Thyroid gland (tissue), 4 donors: Measurements from ENCODE around the gene ARHGEF16. TPM values are rescaled to one million over a fixed set of nuclear protein-coding genes. Genes with fewer than 3 reads are reported as not detected.

Source experiments
- DNase-seq, 2 donors: peaks; one replicate each; pipeline ENCODE4 v3.0.0-alpha.2; 2019
- H3K27ac ChIP-seq, 3 donors: fragments of 200-600 bp; sonication (generic); 1 replicate in 2 of 3; 2 replicates in 1 of 3; pipeline ENCODE4 v1.5.1; 2016 to 2019; ENCODE audit warnings: mild to moderate bottlenecking in 1 of 3, moderate library complexity in 1 of 3
- H3K27me3 ChIP-seq: fragments of 200-600 bp; sonication (generic); one replicate; pipeline ENCODE4 v1.5.1; 2019
- H3K36me3 ChIP-seq, 2 donors: fragments of 200-600 bp; sonication (generic); one replicate each; pipeline ENCODE4 v1.5.1; 2016 to 2019
- H3K4me1 ChIP-seq, 2 donors: fragments of 200-600 bp; sonication (generic); one replicate each; pipeline ENCODE4 v1.5.1; 2017 to 2019
- H3K4me3 ChIP-seq, 3 donors: fragments of 200-600 bp; sonication (generic); replicated peaks in 1 of 3; 1 replicate in 2 of 3; 2 replicates in 1 of 3; pipeline ENCODE4 v1.5.1; 2016; ENCODE audit warnings: mild to moderate bottlenecking in 1 of 3
- H3K9me3 ChIP-seq: fragments of 200-600 bp; sonication (generic); one replicate; pipeline ENCODE4 v1.5.1; 2017
- POLR2A ChIP-seq, 2 donors: fragments of 450-650 bp; IDR thresholded peaks; one replicate each; pipeline ENCODE4 v1.6.1; 2017; ENCODE audit warnings: antibody characterized with exemption in 2 of 2, mild to moderate bottlenecking in 2 of 2, moderate library complexity in 1 of 2
- WGBS, 2 donors: methylation state at CpG; one replicate each; pipeline ENCODE4 v1.1.5; 2017; 5-methylcytosine and 5-hydroxymethylcytosine counted together
- intact Hi-C: fragments of 100-400 bp; cut with DNase I; formaldehyde crosslinking; loops from one replicate; pipeline ENCODE4 v1.15.1; 2023
- total RNA-seq, 4 donors: library from RNA; depleted of rRNA; stranded (reverse); fragments of >200 nt; gene quantifications; one replicate each; pipeline ENCODE4 v1.2.3, GENCODE V29; 2016
- TF ChIP-seq, protein P1 (sequence below), 6 experiments: fragments of 200-600 bp in 3 of 6; fragments of 450-650 bp in 3 of 6; sonication (generic) in 3 of 6; IDR thresholded peaks; one replicate each; pipeline ENCODE4 v1.5.1; 2016 to 2019; ENCODE audit warnings: antibody characterized with exemption in 6 of 6, mild to moderate bottlenecking in 2 of 6, inconsistent platforms in 1 of 6, moderate library complexity in 1 of 6

The ARHGEF16 gene
- total RNA-seq, 4 donors from 2014 or later, result 16.0 to 23.7 (median 21.2) TPM

DNA sequence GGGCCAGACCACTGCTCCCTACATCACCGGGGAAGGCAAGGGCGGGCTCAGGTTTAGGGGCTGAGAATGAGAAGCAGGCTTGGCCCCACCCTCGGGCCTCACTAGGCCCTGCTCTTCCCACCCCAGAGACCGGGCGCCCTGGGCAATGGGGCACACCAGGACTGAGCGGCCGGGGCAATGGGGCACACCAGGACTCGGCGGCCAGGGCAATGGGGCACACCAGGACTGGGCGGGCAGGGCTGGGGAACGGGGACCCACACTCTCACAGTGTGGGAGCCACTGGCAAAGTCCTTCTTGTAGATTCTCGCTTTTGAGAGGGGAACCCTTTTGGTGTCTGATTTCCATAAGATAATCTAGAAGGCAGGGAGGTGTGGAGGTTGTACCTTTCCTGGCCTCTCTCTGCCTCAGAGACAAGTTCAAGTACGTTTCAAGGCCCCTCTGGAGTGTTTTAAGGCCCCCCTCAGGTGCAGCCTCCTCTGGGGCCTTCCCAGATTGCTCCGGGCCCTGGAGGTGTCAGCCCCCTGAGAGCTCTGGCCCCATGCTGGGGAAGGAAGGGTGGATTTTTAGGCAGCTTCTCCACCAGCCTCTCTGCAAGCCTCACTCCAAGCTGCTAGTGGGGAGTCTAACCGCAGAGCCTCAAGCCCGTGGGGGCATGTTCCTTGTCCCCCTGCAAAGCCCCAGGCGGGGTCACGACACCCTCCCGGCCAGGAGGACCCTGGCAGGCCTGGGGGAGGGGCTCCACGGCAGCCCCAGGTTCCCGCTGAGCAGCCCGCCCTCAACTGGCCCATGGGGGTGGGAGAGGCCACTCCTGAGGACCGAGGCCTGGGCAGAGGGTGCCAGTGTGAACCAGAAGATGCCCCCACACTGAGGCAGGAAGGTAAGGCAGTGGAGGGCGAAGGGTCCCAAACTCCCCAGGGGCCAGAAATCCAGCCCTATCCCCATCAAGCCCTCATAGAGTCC lies 66.2 kb downstream of the ARHGEF16 start:
- H3K4me3 ChIP-seq, result no peak overlapping the region
- intact Hi-C loops, result no loop called here
- H3K27me3 ChIP-seq, result no peaks in the 10 kb centered on the region
- H3K4me1 ChIP-seq, result no peaks in the 10 kb centered on the region
- H3K9me3 ChIP-seq, result no peaks in the 10 kb centered on the region
- TF ChIP-seq POLR2A (IDR thresholded peaks at IDR 0.05), result no peak
- TF ChIP-seq, protein P1, sequence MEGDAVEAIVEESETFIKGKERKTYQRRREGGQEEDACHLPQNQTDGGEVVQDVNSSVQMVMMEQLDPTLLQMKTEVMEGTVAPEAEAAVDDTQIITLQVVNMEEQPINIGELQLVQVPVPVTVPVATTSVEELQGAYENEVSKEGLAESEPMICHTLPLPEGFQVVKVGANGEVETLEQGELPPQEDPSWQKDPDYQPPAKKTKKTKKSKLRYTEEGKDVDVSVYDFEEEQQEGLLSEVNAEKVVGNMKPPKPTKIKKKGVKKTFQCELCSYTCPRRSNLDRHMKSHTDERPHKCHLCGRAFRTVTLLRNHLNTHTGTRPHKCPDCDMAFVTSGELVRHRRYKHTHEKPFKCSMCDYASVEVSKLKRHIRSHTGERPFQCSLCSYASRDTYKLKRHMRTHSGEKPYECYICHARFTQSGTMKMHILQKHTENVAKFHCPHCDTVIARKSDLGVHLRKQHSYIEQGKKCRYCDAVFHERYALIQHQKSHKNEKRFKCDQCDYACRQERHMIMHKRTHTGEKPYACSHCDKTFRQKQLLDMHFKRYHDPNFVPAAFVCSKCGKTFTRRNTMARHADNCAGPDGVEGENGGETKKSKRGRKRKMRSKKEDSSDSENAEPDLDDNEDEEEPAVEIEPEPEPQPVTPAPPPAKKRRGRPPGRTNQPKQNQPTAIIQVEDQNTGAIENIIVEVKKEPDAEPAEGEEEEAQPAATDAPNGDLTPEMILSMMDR (IDR thresholded peaks at IDR 0.05), result no peak
- DNase-seq, result no peak
- 84 to 87% methylated on average over 15 to 24 of the region's 24 CpGs for WGBS, 2 donors
- H3K27ac ChIP-seq, result no peak overlapping the region
- no peaks in the 10 kb centered on the region for H3K36me3 ChIP-seq

DNA sequence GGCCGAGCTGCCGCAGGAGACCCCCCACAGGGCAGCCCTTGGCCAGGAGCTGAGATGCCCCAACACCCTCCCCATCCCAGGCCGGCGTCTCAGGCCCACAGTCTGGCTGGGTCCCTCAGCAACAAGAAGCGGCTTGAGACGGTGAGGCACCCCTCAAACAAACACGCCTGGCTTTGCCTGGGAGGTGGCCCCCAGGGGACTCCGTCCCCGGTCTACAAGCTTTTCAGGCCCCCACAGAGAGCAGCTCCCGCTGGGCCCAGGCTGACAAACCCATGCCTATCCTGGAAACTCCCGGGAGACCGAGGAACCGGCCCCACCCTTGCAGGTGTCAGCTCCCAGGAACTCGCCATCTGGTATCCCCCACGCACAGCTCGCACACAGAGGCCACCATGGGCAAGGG lies 67.0 kb downstream of the ARHGEF16 start:
- H3K4me3 ChIP-seq, result no peak overlapping the region
- H3K4me1 ChIP-seq, result no peaks in the 10 kb centered on the region
- H3K27me3 ChIP-seq, result no peaks in the 10 kb centered on the region
- intact Hi-C loops, result no loop called here
- H3K27ac ChIP-seq, result no peak overlapping the region
- H3K36me3 ChIP-seq, result no peaks in the 10 kb centered on the region
- 91 to 94% methylated on average over 6 to 10 of the region's 16 CpGs for WGBS, 2 donors
- TF ChIP-seq, protein P1 (IDR thresholded peaks at IDR 0.05), result no peak
- TF ChIP-seq POLR2A (IDR thresholded peaks at IDR 0.05), result no peak
- DNase-seq, result no peak
- H3K9me3 ChIP-seq, result no peaks in the 10 kb centered on the region

DNA sequence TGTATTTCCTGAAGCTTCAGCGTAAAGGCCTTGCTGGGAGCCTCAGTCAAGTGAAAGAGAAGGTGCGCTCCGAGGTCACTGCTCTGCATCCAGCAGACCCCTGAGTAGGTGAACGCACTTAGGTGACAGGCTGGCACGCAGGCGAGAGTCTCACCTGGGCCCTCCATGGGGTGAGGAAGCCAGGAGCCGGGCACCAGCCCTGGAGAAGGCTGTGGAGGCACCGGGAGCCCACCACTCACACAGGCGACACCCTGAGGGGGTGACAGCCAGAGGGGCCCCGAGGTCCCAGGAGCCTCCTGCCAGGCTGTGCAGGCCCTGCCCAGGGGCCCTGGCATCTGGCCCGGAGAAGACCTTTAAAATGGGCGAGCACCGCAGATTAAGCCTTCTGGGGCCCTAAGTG lies 67.6 kb downstream of the ARHGEF16 start:
- H3K4me3 ChIP-seq, result no peak overlapping the region
- TF ChIP-seq, protein P1 (IDR thresholded peaks at IDR 0.05), result no peak
- TF ChIP-seq POLR2A (IDR thresholded peaks at IDR 0.05), result no peak
- no peak overlapping the region for H3K27ac ChIP-seq
- H3K36me3 ChIP-seq, result no peaks in the 10 kb centered on the region
- H3K9me3 ChIP-seq, result no peaks in the 10 kb centered on the region
- no peaks in the 10 kb centered on the region for H3K27me3 ChIP-seq
- 92 to 95% methylated on average over 10 of the region's 13 CpGs for WGBS, 2 donors
- H3K4me1 ChIP-seq, result no peaks in the 10 kb centered on the region
- DNase-seq, result no peak
- intact Hi-C loops, result no loop called here

DNA sequence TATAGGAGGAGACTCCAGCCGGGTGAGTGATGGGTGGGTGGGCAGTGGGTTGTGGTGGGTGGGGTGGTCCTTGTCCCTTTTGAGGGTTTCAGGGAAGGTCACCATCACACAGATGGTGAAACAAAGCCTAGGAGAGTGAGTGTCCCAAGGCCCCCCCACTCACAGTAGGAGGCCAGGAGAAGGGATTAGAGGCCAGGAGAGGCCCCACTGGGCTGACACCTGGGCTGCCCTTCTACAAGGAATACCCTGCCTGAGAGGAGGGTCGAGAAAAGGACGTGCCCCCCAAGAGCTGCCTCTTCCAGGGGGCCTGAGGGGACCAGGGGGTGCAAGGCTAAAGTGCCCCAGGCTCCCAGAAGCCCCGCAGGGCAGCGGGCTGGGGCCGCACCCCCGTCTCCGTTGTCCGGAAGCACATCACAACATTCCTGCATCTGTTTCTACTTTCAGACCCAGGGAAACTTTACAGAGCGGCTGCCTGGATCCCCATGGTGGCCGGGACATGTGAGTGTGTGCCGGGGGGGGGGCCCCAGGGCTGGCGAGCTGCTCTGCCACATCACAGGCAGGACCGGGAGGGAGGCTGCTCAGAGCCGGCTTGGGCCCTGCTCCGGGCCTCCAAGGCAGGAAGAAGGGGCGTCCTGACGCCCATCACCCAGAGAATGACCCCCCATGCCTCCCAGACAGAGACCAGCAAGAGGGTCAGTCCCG lies 68.2 kb downstream of the ARHGEF16 start:
- Histone ChIP-seq H3K4me1 (no peaks in the 10 kb centered on the region), H3K27me3 (no peaks in the 10 kb centered on the region), H3K4me3 (no peak overlapping the region), H3K36me3 (no peaks in the 10 kb centered on the region), H3K27ac (no peak overlapping the region), H3K9me3 (no peaks in the 10 kb centered on the region)
- 59 to 84% methylated on average over 4 to 14 of the region's 19 CpGs for WGBS, 2 donors
- TF ChIP-seq POLR2A (IDR thresholded peaks at IDR 0.05), result no peak
- TF ChIP-seq, protein P1 (IDR thresholded peaks at IDR 0.05), result no peak
- intact Hi-C loops, result no loop called here
- no peak for DNase-seq

DNA sequence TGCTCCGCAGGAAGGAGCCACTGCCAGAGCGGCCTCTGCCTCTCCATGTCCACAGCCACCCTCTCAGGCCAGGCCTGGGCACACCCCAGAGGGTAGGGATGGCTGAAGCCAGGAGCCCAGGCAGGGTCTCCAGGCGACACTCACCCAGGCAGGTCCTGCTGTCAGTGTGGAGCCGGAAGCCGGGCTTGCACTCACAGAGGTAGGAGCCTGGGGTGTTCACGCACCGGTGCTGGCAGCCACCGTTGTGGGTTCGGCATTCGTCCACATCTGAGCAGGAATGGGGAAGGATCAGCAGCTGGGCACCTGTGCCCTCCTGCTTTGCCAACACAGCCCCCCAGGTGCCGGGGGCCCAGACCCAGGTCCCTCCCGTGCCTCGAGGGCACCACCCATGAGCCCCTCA lies 69.5 kb downstream of the ARHGEF16 start:
- DNase-seq, result no peak
- H3K9me3 ChIP-seq, result no peaks in the 10 kb centered on the region
- intact Hi-C loops, result no loop called here
- no peaks in the 10 kb centered on the region for H3K27me3 ChIP-seq
- WGBS, 2 donors, result 92% methylated on average over 13 of the region's 13 CpGs; no CpG with 5 or more reads in 1 of the 2 donors
- no peak for TF ChIP-seq POLR2A (IDR thresholded peaks at IDR 0.05)
- TF ChIP-seq, protein P1 (IDR thresholded peaks at IDR 0.05), result no peak
- no peak overlapping the region for H3K27ac ChIP-seq
- no peak overlapping the region for H3K4me3 ChIP-seq
- H3K4me1 ChIP-seq, result no peaks in the 10 kb centered on the region
- no peaks in the 10 kb centered on the region for H3K36me3 ChIP-seq
